ENCODE results near the gene B3GNT8.

GRCh38 chr19:41422955-41423354 is 4.2 kb downstream of the B3GNT8 start:
- TF ChIP-seq, protein P1, sequence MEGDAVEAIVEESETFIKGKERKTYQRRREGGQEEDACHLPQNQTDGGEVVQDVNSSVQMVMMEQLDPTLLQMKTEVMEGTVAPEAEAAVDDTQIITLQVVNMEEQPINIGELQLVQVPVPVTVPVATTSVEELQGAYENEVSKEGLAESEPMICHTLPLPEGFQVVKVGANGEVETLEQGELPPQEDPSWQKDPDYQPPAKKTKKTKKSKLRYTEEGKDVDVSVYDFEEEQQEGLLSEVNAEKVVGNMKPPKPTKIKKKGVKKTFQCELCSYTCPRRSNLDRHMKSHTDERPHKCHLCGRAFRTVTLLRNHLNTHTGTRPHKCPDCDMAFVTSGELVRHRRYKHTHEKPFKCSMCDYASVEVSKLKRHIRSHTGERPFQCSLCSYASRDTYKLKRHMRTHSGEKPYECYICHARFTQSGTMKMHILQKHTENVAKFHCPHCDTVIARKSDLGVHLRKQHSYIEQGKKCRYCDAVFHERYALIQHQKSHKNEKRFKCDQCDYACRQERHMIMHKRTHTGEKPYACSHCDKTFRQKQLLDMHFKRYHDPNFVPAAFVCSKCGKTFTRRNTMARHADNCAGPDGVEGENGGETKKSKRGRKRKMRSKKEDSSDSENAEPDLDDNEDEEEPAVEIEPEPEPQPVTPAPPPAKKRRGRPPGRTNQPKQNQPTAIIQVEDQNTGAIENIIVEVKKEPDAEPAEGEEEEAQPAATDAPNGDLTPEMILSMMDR (IDR thresholded peaks at IDR 0.05): no peak
- no peak for TF ChIP-seq POLR2A (IDR thresholded peaks at IDR 0.05)
